HG02870 (cell line): ENCODE results near the gene ZNF524.

ENCODE experiments used
- ATAC-seq: cut with Tn5 transposase; IDR thresholded peaks from one replicate; pipeline ENCODE4 v1.9.1; 2021; ENCODE audit warnings: mild to moderate bottlenecking, moderate library complexity; ENCODE audit not compliant: unreplicated experiment

The ZNF524 gene

DNA sequence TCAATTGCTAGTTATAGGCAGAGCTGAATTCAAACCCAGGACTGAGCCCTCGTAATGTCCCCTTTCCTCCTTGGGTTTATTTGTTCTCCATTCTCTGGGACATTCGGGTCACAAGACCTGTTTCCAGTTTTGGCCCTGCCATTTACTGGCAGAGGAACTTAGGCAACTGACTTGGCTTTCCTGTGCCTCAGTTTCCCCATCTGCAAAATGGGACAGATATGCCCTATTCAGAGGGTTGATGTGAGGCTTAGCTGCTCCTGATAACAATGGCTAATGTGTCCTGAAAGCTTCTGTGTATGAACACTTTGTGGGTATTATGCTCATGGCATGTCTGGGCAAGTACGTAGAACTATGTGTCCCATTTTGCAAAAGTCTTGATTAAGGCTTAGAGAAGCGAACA, 996 bp downstream of the ZNF524 start:
- ATAC-seq: no peak

DNA sequence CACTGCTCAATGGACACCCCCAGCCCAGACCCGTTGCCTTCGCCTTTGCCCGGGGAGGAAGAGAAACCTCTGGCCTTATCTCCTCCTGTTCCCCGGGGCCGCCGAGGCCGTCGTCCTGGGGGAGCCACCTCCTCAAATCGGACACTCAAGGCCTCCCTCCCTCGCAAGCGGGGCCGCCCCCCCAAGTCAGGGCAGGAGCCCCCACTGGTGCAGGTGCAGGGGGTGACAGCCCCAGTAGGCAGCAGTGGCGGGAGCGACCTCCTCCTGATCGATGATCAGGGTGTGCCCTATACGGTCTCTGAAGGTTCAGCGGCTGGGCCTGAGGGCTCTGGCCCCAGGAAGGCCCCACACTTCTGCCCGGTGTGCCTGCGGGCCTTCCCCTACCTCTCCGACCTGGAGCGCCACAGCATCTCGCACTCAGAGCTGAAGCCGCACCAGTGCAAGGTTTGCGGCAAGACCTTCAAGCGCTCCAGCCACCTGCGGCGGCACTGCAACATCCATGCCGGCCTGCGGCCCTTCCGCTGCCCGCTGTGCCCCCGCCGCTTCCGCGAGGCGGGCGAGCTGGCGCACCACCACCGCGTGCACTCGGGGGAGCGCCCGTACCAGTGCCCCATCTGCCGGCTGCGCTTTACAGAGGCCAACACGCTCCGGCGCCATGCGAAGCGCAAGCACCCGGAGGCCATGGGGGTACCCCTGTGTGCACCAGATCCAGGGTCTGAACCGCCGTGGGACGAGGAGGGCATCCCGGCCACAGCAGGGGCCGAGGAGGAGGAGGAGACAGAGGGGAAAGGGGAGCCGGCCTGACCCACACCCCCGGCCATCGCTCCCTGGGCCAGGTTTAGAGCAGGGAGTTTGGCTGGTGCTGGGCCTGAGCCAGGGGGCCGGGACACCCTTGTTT, 2.3 kb downstream of the ZNF524 start:
- ATAC-seq: no peak

DNA sequence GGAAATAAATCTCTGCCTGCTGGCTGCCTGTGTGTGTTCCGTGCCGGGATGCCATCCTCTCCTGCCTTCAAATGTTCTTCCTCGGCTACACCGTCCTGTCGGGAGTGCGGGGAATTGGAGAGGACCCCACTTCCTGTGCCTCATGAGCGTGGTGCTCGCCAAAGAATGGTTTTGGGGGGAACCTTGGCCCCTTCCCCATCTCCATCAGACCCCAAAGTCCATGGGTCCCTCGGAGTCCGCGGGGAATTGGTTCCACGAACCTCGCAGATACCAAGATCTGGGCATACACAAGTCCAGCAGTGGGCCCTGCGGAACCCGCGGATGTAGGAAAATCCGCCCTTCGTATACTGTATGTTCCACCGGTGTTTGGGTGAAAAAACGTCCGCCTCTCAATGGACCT, 3.0 kb downstream of the ZNF524 start:
- no peak for ATAC-seq

DNA sequence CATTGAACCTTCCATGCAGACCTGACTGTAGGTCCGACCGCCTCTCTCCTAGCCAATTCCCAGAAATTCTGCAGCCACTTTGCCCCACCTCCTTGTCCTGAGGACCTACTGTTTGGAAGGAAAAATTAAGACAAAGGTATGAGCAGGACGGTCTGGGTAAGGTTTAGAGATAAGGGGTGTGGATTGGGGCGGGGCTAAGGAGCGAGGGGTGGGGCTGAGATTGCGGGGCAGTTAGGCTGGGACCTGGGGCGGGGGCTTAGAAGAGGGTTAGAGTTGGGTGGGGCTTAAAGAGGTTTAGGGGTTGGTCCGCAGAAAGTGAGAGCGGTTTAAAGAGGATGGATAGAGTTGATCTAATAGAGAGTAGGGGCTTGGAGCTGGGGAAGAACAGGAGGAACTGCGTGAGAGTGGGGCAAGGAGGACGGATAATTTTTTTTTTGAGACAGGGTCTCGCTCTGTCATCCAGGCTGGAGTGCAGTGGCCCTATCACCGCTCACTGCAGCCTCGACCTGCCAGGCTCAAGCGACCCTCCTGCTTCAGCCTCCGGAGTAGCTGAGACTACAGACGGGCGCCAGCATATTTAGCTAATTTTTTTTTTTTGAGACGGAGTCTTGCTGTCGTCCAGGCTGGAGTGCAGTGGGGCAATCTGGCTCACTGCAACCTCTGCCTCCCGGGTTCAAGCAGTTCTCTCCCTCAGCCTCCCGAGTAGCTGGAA, 3.6 kb downstream of the ZNF524 start:
- ATAC-seq: no peak

DNA sequence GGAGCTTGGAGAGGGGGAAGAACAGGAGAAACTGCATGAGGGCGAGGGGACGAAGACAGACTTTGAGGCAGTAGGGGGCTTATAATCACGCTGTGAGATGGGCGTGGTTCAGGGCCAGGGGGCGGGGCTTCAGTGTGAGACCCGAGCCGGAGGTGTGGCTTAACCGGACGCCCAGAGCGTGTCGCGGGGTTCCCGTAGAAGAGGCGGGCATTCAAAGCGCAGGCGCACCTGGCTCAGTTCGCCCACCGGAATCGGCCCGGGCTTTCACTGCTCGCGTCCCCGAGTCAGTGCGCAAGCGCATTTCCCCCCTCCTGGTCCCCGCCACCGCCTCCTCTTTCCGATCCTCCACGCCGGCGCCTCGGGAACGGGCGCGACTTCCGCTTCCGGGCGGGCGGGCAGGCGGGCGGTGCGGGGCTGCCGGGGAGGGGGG, 5.1 kb downstream of the ZNF524 start:
- peak; percentile 75 for ATAC-seq

DNA sequence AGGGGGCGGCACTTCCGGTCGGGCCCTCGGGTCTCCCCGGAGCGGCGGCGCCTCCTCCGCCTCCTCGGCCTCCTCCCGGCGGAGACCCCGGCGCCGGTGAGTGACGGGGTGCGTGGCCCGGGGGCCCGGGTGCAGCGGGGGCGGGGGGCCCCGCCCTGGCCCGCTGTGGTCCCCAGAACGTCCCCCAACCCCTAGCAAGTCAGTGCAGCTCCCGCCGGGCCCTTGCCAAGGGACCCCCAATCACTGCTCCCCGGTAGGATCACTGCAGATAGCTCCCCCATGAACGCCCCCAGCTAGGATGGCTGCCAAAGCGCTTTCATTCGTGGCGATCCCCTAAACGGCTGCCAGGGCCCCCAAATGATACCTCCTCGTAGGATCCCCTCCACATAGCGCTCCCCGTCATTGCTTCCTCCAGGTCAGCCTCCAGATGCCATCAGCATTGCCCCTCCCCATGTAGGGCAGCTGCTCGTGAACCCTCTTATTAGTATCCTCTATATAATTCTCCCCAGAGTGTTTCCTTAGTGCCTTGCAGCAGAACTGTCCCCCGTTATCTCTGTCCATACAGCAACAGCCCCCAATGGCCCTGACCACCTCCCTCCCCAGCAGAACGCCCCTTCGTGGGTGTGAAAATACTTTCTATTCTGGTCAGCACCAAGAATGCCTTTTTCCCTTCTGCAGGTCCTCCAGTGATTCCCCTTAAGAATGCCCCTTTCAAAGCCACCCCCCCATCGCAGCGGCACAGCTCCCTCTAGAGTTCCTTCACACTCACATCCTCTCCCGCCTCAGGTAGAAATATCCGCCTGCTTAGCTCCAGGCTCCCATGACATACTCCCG, 5.8 kb downstream of the ZNF524 start, which contains the start of gene ZNF865:
TSS of gene ZNF865 (plus strand) at position 11 of the 834 bp plus-strand sequence. CDS start 7,972 bp downstream, outside the sequence.
- ATAC-seq: no peak

DNA sequence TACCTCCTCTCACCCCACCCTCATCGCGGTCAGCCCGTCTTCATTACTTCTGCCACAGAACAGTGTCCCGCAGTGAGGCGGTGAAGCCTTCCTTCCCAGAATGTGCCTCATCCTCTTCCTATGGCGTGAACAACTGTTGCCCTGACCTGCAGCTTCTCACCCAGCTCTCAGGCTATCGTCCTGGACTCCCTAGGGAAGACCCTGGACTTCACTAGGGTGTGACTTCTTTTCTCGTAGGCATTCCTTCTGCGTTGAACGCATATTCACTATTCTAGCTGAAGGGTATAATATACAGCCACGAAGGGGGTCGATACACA, 6.3 kb downstream of the ZNF524 start:
- no peak for ATAC-seq

DNA sequence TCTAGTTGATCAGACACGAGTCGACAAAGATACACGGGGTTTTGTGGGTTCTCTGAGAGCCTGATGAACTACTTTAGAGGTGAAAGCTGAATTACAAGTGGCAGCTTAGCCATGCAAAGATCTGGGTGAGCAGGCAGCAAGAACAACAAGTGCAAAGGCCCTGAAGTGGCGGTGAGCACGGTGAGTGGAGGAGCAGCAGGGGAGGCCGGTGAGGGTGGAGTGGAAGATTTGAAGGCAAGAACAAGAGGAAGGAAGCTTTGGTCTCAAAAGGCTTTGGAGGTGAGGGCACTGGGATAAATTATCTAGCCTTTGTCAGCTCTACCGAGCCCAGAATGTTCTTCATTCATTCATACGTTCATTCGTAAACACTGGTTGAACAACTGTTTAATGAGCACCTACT, 6.7 kb downstream of the ZNF524 start:
- ATAC-seq: no peak

DNA sequence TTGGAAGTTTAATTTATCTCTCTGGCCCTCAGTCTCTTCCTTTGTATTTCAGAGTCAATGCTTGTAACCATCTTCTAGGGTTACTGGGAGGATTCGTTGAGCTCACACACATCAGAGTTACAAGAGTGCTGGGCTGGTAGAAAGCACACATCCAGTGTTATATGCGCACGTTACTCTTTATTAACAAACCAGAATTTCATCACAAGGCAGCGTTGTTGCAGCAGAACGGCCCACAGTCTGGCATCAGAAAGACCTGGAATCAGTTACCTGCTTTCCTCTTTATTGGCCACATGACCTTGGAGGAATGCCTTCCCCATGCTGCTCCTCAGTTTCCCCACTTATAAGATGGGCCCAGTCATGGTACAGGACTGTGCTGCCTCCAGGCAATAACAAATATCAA, 9.2 kb downstream of the ZNF524 start:
- no peak for ATAC-seq

DNA sequence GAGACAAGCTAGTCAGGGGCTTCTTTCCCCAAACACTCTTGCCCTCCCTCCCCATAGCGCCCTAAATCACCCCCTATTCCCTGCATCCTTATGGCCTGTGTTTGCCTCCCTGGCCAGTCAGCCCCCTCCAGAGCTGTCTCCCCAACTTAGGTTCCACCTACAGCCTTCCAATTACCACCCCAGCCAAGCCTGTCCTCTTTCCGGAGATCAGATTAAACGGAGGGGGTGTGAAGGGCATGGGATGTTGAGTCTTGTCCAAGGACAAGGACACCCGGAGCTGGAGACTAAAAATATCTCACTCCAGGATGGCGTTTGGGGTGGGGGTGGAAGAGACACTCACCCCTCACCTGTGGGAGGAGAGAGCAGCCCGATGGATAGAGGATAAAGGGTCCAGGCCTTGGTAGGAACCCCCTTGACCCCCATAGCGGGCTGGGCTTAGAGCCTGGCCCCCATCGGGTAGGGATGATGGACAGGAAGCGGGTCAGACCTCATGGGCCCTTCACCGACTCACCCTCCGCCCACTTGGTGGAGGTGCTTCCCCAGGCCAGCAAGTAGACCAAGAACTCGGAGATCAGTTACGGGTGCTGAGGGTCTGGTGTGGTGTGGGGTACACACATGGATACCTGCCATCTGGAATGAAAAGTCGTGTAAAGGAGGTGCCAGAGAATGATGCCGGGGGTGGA, 11.4 kb downstream of the ZNF524 start:
- no peak for ATAC-seq

DNA sequence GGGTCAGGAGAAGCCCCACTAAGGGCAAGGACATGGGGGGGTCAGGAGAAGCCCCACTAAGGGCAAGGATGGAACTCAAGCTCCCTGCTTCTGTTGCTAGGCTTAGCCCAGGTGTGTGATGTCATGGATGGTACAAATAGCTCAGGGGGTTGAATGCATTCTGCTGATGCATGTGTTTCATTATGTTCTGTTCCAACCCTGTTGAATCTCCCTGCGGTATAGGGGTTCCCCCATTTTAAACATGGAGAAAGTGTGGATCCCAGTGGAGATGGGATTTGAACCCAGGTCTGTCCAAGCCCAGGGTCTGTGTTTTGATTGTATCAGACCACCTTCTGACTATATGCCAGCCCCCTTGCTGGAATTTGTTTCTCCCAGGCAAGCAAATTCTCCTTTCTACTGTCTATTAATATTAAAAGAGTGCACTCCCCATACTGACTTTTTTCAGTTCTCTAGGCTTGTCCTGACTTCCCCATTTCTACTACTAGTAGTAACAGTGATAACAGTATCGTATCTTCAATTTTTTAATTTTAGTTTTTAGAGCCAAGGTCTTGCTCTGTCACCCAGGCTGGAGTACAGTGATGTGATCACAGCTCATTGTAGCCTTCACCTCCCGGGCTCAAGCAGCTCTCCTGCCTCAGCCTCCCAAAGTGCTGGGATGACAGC, 12.0 kb downstream of the ZNF524 start:
- ATAC-seq: no peak

DNA sequence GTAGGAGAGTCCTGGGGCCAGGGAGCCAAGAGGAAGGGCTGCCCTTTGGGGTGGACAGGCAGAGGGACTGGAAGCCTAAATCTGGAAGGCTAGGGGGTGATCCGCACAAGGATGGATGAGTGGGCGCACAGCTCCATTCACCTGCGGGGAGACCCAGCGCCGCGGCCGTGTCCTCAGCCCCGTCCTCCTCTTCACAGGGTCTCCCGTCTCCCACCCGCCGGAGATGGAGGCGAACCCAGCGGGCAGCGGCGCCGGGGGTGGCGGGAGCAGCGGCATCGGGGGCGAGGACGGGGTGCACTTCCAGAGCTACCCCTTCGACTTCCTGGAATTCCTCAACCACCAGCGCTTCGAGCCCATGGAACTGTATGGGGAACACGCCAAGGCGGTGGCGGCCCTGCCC, 13.3 kb downstream of the ZNF524 start:
- ATAC-seq: no peak

DNA sequence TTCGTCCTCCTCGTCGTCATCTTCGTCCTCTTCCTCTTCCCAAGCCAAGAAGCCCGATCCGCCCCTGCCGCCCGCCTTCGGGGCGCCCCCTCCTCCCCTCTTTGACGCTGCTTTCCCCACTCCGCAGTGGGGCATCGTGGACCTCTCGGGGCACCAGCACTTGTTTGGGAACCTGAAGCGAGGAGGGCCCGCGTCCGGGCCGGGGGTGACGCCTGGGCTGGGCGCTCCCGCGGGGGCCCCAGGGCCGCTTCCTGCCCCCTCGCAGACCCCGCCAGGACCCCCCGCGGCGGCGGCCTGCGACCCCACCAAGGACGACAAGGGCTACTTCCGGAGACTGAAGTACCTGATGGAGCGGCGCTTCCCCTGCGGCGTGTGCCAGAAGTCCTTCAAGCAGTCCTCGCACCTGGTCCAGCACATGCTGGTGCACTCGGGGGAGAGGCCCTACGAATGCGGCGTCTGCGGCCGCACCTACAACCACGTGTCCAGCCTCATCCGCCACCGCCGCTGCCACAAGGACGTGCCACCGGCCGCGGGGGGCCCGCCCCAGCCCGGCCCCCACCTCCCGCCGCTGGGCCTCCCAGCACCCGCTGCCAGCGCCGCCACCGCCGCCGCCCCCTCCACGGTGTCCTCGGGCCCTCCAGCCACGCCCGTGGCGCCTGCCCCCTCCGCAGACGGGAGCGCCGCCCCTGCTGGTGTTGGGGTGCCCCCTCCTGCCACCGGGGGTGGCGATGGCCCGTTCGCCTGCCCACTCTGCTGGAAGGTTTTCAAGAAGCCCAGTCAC, 14.0 kb downstream of the ZNF524 start:
- ATAC-seq: no peak

DNA sequence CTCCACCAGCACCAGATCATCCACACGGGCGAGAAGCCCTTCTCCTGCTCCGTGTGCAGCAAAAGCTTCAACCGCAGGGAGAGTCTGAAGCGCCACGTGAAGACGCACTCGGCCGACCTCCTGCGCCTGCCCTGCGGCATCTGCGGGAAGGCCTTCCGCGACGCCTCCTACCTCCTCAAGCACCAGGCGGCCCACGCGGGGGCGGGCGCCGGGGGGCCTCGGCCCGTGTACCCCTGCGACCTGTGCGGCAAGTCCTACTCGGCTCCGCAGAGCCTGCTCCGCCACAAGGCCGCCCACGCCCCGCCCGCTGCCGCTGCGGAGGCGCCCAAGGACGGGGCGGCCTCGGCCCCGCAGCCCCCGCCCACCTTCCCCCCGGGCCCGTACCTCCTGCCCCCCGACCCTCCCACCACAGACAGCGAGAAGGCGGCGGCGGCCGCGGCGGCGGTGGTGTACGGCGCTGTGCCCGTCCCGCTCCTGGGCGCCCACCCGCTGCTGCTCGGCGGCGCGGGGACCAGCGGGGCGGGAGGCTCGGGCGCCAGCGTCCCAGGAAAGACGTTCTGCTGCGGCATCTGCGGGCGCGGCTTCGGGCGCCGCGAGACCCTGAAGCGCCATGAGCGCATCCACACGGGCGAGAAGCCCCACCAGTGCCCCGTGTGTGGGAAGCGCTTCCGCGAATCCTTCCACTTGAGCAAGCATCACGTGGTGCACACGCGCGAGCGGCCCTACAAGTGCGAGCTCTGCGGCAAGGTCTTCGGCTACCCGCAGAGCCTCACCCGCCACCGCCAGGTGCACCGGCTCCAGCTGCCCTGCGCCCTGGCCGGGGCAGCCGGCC, 14.8 kb downstream of the ZNF524 start:
- no peak for ATAC-seq

DNA sequence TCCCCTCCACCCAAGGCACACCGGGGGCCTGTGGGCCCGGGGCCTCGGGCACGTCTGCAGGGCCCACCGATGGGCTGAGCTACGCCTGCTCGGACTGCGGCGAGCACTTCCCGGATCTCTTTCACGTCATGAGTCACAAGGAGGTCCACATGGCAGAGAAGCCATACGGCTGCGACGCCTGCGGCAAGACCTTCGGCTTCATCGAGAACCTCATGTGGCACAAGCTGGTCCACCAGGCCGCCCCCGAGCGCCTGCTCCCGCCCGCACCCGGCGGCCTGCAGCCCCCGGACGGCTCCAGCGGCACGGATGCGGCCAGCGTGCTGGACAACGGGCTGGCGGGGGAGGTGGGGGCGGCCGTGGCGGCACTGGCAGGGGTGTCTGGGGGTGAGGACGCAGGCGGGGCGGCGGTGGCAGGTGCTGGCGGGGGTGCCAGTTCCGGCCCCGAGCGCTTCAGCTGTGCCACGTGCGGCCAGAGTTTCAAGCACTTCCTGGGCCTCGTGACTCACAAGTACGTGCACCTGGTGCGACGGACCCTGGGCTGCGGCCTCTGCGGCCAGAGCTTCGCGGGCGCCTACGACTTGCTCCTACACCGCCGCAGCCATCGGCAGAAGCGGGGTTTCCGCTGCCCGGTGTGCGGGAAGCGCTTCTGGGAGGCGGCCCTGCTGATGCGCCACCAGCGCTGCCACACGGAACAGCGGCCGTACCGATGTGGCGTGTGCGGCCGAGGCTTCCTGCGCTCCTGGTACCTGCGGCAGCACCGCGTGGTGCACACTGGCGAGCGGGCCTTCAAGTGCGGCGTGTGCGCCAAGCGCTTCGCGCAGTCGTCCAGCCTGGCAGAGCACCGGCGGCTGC, 15.7 kb downstream of the ZNF524 start:
- no peak for ATAC-seq

DNA sequence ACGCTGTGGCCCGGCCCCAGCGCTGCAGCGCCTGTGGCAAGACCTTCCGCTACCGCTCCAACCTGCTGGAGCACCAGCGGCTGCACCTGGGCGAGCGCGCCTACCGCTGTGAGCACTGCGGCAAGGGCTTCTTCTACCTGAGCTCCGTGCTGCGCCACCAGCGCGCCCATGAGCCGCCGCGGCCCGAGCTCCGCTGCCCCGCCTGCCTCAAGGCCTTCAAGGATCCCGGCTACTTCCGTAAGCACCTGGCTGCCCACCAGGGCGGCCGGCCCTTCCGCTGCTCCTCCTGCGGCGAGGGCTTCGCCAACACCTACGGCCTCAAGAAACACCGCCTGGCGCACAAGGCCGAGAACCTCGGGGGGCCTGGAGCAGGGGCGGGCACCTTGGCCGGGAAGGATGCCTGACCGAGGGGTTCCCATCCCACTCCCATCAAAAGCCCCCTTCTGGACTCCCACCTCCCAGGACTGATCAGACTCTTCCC, 16.3 kb downstream of the ZNF524 start:
- no peak for ATAC-seq

DNA sequence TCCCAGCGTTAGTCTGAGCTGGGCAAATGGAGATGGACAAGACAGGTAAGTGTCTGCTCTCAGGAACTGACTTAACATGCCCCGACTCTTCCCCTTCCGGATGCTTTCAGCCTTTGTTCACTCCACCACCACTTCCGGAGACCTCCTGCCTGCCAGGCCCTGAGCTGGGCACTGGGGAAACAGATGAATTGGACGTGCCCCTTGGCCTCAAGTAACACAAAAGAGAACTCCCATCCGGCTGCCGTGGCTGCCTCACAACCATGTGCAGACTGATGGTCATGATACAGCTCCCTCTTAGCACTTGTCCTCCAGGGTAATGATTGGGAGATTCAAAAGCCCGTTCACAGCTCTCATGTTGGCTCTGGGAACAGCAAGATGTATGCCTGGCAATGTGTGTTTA, 17.3 kb downstream of the ZNF524 start:
- ATAC-seq: no peak

DNA sequence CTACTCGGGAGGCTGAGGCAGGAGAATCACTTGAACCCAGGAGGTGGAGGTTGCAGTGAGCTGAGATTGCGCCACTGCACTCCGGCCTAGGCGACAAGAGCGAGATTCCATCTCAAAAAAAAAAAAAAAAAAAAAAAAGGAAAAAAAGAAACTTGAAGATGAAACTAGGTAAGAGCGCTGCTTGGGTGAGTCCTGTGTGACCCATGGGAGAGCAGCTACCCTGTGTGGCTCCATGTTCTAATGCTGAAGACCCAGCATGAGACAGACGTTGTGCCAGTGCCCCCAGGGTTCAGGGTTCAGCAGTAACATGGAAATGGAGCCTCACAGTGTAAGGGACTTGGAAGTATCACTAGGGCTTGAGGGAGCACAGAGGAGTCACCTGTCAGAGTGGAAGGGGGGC, 18.3 kb downstream of the ZNF524 start:
- no peak for ATAC-seq
